HEK293 (cell line): ENCODE data around the gene XBP1.
"Not testable (repeated sequence)": the region's sequence is repeated elsewhere in the genome, so short reads cannot be mapped to it uniquely, and the experiment has no call there.

Experiments used
- CTCF ChIA-PET: fragments of 350-600 bp; formaldehyde crosslinking; extraction: SDS; loops from one replicate; lab custom pipeline; 2021; ENCODE audit warnings: antibody characterized with exemption; lab: Yijun Ruan, JAX
- POLR2A ChIA-PET: fragments of 300-600 bp; formaldehyde crosslinking; extraction: SDS; loops from one replicate; lab custom pipeline; 2020; ENCODE audit warnings: antibody characterized with exemption, inconsistent platforms; lab: Yijun Ruan, JAX
- H3K27ac ChIP-seq: fragments of 200-500 bp; sonication (Bioruptor generic); 2 replicates; pipeline ENCODE4 v1.5.1; 2014; ENCODE audit warnings: low read depth, low read length, control low read depth, inconsistent platforms; ENCODE audit errors: extremely low read depth
- H3K36me3 ChIP-seq, 2 experiments: fragments of 200-500 bp in 1 of 2; sonication (Bioruptor generic) in 1 of 2; 1 replicate in 1 of 2; 2 replicates in 1 of 2; pipeline ENCODE4 v1.5.1; 2014 to 2017; ENCODE audit warnings: inconsistent platforms in 2 of 2, low read length in 2 of 2; ENCODE audit not compliant: control insufficient read depth in 2 of 2, insufficient read depth in 1 of 2
- H3K4me1 ChIP-seq: fragments of 200-500 bp; sonication (Bioruptor generic); 2 replicates; pipeline ENCODE4 v1.5.1; 2014; ENCODE audit warnings: mild to moderate bottlenecking, low read length, inconsistent platforms; ENCODE audit not compliant: control insufficient read depth, insufficient read depth
- H3K4me3 ChIP-seq: 2 replicates; pipeline ENCODE4 v1.5.1; 2011; ENCODE audit warnings: low read depth, mild to moderate bottlenecking, control low read depth, low read length, moderate library complexity
- H3K9me3 ChIP-seq: fragments of 200-500 bp; sonication (Bioruptor generic); 2 replicates; pipeline ENCODE4 v1.5.1; 2014; ENCODE audit warnings: low read depth, low read length, inconsistent platforms; ENCODE audit not compliant: control insufficient read depth, insufficient read depth
- HOXD13 ChIP-seq: sonication (generic); formaldehyde crosslinking; IDR thresholded peaks from 2 replicates; pipeline ENCODE4 v1.8.0; 2022; ENCODE audit warnings: missing genetic modification reagents, borderline replicate concordance
- KLF17 ChIP-seq: fragments of 450-650 bp; formaldehyde crosslinking; IDR thresholded peaks from 2 replicates; pipeline ENCODE4 v1.5.1; 2016; ENCODE audit warnings: missing biosample characterization, missing genetic modification characterization
- PRDM1 ChIP-seq: fragments of 450-650 bp; formaldehyde crosslinking; IDR thresholded peaks from 2 replicates; pipeline ENCODE4; 2016; ENCODE audit warnings: missing biosample characterization, missing genetic modification characterization
- SETDB1 ChIP-seq: IDR thresholded peaks from one replicate; pipeline ENCODE4 v1.6.1; 2017; ENCODE audit warnings: mild to moderate bottlenecking, low read length, moderate library complexity, mixed read lengths; ENCODE audit not compliant: insufficient read length
- YY1 ChIP-seq: fragments of 450-650 bp; formaldehyde crosslinking; IDR thresholded peaks from 2 replicates; pipeline ENCODE4 v1.5.1; 2018; ENCODE audit warnings: missing biosample characterization, missing genetic modification characterization
- ZEB2 ChIP-seq: fragments of 450-650 bp; formaldehyde crosslinking; IDR thresholded peaks from 2 replicates; pipeline ENCODE4 v1.5.1; 2016; ENCODE audit warnings: missing biosample characterization, missing genetic modification characterization
- ZNF140 ChIP-seq: fragments of 450-650 bp; formaldehyde crosslinking; IDR thresholded peaks from 2 replicates; pipeline ENCODE4 v1.5.1; 2016; ENCODE audit warnings: missing biosample characterization, missing genetic modification characterization
- ZNF202 ChIP-seq: fragments of 450-650 bp; formaldehyde crosslinking; IDR thresholded peaks from 2 replicates; pipeline ENCODE4 v1.5.1; 2016; ENCODE audit warnings: missing biosample characterization, missing genetic modification characterization, borderline replicate concordance
- ZNF211 ChIP-seq: fragments of 450-650 bp; formaldehyde crosslinking; IDR thresholded peaks from 2 replicates; pipeline ENCODE4 v1.5.1; 2016; ENCODE audit warnings: low read depth, missing biosample characterization, missing genetic modification characterization
- ZNF223 ChIP-seq: fragments of 450-650 bp; formaldehyde crosslinking; IDR thresholded peaks from 2 replicates; pipeline ENCODE4 v1.5.1; 2016; ENCODE audit warnings: missing biosample characterization, missing genetic modification characterization
- ZNF26 ChIP-seq: fragments of 450-650 bp; formaldehyde crosslinking; IDR thresholded peaks from 2 replicates; pipeline ENCODE4 v1.5.1; 2016; ENCODE audit warnings: missing biosample characterization, missing genetic modification characterization
- ZNF354C ChIP-seq: fragments of 450-650 bp; formaldehyde crosslinking; IDR thresholded peaks from 2 replicates; pipeline ENCODE4 v1.5.1; 2016; ENCODE audit warnings: missing biosample characterization, missing genetic modification characterization, low read depth, borderline replicate concordance
- ZNF366 ChIP-seq: fragments of 450-650 bp; formaldehyde crosslinking; conservative IDR thresholded peaks from 2 replicates; pipeline ENCODE4 v1.5.1; 2016; ENCODE audit warnings: missing biosample characterization, missing genetic modification characterization
- ZNF37A ChIP-seq: fragments of 450-650 bp; IDR thresholded peaks from 2 replicates; pipeline ENCODE4 v1.5.1; 2018; ENCODE audit warnings: missing biosample characterization, missing genetic modification characterization
- ZNF449 ChIP-seq: fragments of 450-650 bp; formaldehyde crosslinking; IDR thresholded peaks from 2 replicates; pipeline ENCODE4 v1.5.1; 2017; ENCODE audit warnings: missing biosample characterization, mild to moderate bottlenecking, missing genetic modification characterization, moderate library complexity
- ZNF513 ChIP-seq: fragments of 450-650 bp; IDR thresholded peaks from 2 replicates; pipeline ENCODE4 v1.5.1; 2018; ENCODE audit warnings: missing biosample characterization, missing genetic modification characterization
- ZNF544 ChIP-seq: fragments of 450-650 bp; formaldehyde crosslinking; IDR thresholded peaks from 2 replicates; pipeline ENCODE4 v1.5.0; 2017; ENCODE audit warnings: missing biosample characterization, missing genetic modification characterization
- ZNF549 ChIP-seq: fragments of 450-650 bp; IDR thresholded peaks from 2 replicates; pipeline ENCODE4 v1.5.1; 2018; ENCODE audit warnings: missing biosample characterization, missing genetic modification characterization, mild to moderate bottlenecking, inconsistent platforms, moderate library complexity
- ZNF610 ChIP-seq: fragments of 450-650 bp; formaldehyde crosslinking; IDR thresholded peaks from 2 replicates; pipeline ENCODE4 v1.5.1; 2016; ENCODE audit warnings: missing biosample characterization, missing genetic modification characterization, borderline replicate concordance
- ZNF645 ChIP-seq: fragments of 450-650 bp; formaldehyde crosslinking; IDR thresholded peaks from 2 replicates; pipeline ENCODE4; 2016; ENCODE audit warnings: missing biosample characterization, missing genetic modification characterization
- ZNF785 ChIP-seq: fragments of 450-650 bp; formaldehyde crosslinking; IDR thresholded peaks from 2 replicates; pipeline ENCODE4 v1.5.1; 2016; ENCODE audit warnings: missing biosample characterization, missing genetic modification characterization
- ZNF791 ChIP-seq: fragments of 450-650 bp; formaldehyde crosslinking; IDR thresholded peaks from 2 replicates; pipeline ENCODE4 v1.5.1; 2016; ENCODE audit warnings: missing biosample characterization, missing genetic modification characterization
- ZSCAN30 ChIP-seq: fragments of 450-650 bp; IDR thresholded peaks from 2 replicates; pipeline ENCODE4 v1.5.1; 2018; ENCODE audit warnings: missing biosample characterization, mild to moderate bottlenecking, missing genetic modification characterization, moderate library complexity

XBP1 gene

GRCh38 chr22:28846994-28847393, 46.6 kb upstream of the XBP1 start:
- no peaks in the 10 kb centered on the region for H3K36me3 ChIP-seq
- TF ChIP-seq HOXD13 (CRISPR knock-in tag) (no peak), SETDB1 (peak; percentile 94), ZSCAN30 (tag by site-specific recombination) (no peak)
- no peak overlapping the region for H3K4me3 ChIP-seq
- no peaks in the 10 kb centered on the region for H3K4me1 ChIP-seq
- H3K9me3 ChIP-seq = no peaks in the 10 kb centered on the region; the same call in 1 of the 2 replicates
- H3K27ac ChIP-seq = no peak overlapping the region
- ChIA-PET CTCF (interaction anchor here (1.1 to 3.6 kb wide), 2 partner anchors 9 to 193 kb away, joined by 5 to 13 read pairs; no protein-coding TSS in a partner anchor), POLR2A (no interaction called here)

- peak; percentile 92 for TF ChIP-seq ZNF513 (tag by site-specific recombination)
- CTCF ChIA-PET = interaction anchor here (0.8 kb wide), 1 partner anchor 196 kb away, joined by 3 read pairs; no protein-coding TSS in a partner anchor
- not testable (repeated sequence) for H3K4me3 ChIP-seq, H3K4me1 ChIP-seq, H3K36me3 ChIP-seq, H3K27ac ChIP-seq, H3K9me3 ChIP-seq
- POLR2A ChIA-PET = interaction anchor here (0.7 kb wide), 1 partner anchor 337 kb away, joined by 3 read pairs; no protein-coding TSS in a partner anchor
These were observed 43.9 kb upstream of the XBP1 start for GRCh38 chr22:28844277-28844676.

GRCh38 chr22:28843633-28844032, 43.3 kb upstream of the XBP1 start:
- Histone ChIP-seq H3K36me3 (no peaks in the 10 kb centered on the region), H3K4me3 (no peak overlapping the region), H3K4me1 (no peaks in the 10 kb centered on the region), H3K9me3 (no peaks in the 10 kb centered on the region; the same call in 1 of the 2 replicates), H3K27ac (no peak overlapping the region)
- TF ChIP-seq ZNF37A (tag by site-specific recombination) (no peak), YY1 (no peak), ZEB2 (tag by site-specific recombination) (no peak), ZNF366 (tag by site-specific recombination) (peak; percentile 64), ZNF354C (no peak), PRDM1 (tag by site-specific recombination) (0 out of 2 replicates have a peak, but pooled peaks have one; percentile 43)
- POLR2A ChIA-PET = interaction anchor here (0.7 kb wide), 1 partner anchor 338 kb away, joined by 3 read pairs; no protein-coding TSS in a partner anchor
- CTCF ChIA-PET = interaction anchor here (0.8 kb wide), 1 partner anchor 196 kb away, joined by 3 read pairs; no protein-coding TSS in a partner anchor

- ChIA-PET CTCF (no interaction called here), POLR2A (no interaction called here)
- Histone ChIP-seq H3K27ac (no peak overlapping the region), H3K36me3 (no peaks in the 10 kb centered on the region), H3K4me3 (no peak overlapping the region), H3K4me1 (no peaks in the 10 kb centered on the region), H3K9me3 (no peaks in the 10 kb centered on the region)
- TF ChIP-seq ZNF544 = no peak
- TF ChIP-seq KLF17 (tag by site-specific recombination) = no peak
- no peak for TF ChIP-seq ZNF140 (tag by site-specific recombination)
- no peak for TF ChIP-seq ZNF610 (tag by site-specific recombination)
- no peak for TF ChIP-seq ZNF549 (tag by site-specific recombination)
- TF ChIP-seq ZNF202 (tag by site-specific recombination) = no peak
- no peak for TF ChIP-seq ZNF449 (tag by site-specific recombination)
- no peak for TF ChIP-seq ZNF785 (tag by site-specific recombination)
- TF ChIP-seq ZNF26 = no peak
- no peak for TF ChIP-seq ZNF223 (tag by site-specific recombination)
- TF ChIP-seq ZNF791 (tag by site-specific recombination) = no peak
- TF ChIP-seq ZNF211 (tag by site-specific recombination) = no peak
- TF ChIP-seq ZNF645 (tag by site-specific recombination) = no peak
These were observed 40.7 kb upstream of the XBP1 start for GRCh38 chr22:28841111-28841510.
